Uterus (tissue), 4 donors: Measurements from ENCODE around the gene PRKG1. TPM values are rescaled to one million over a fixed set of nuclear protein-coding genes. Genes with fewer than 3 reads are reported as not detected.

Source experiments
- DNase-seq, 2 donors: peaks; one replicate each; pipeline ENCODE4 v3.0.0-alpha.2; 2019 to 2020
- H3K27ac ChIP-seq, 2 donors: fragments of 200-600 bp; sonication (generic); 1 replicate in 1 of 2; 2 replicates in 1 of 2; pipeline ENCODE4 v1.5.1; 2016 to 2018
- H3K27me3 ChIP-seq, 2 donors: fragments of 200-600 bp; sonication (generic); one replicate each; pipeline ENCODE4 v1.5.1; 2018 to 2019; ENCODE audit warnings: control low read depth in 1 of 2
- H3K36me3 ChIP-seq, 2 donors: fragments of 200-600 bp; sonication (generic); one replicate each; pipeline ENCODE4 v1.5.1; 2019; ENCODE audit warnings: control low read depth in 1 of 2
- H3K4me1 ChIP-seq, 2 donors: fragments of 200-600 bp; sonication (generic); one replicate each; pipeline ENCODE4 v1.5.1; 2018 to 2019; ENCODE audit warnings: control low read depth in 1 of 2
- H3K4me3 ChIP-seq, 2 donors: fragments of 200-600 bp; sonication (generic); 1 replicate in 1 of 2; 2 replicates in 1 of 2; pipeline ENCODE4 v1.5.1; 2018 to 2019; ENCODE audit warnings: mild to moderate bottlenecking in 1 of 2
- H3K9me3 ChIP-seq, 2 donors: fragments of 200-600 bp; sonication (generic); one replicate each; pipeline ENCODE4 v1.5.1; 2019; ENCODE audit warnings: control low read depth in 1 of 2
- POLR2A ChIP-seq, 2 donors: fragments of 450-650 bp; IDR thresholded peaks; one replicate each; pipeline ENCODE4 v1.6.1; 2016; ENCODE audit warnings: antibody characterized with exemption in 2 of 2, mild to moderate bottlenecking in 1 of 2, moderate library complexity in 1 of 2
- intact Hi-C: fragments of 100-400 bp; cut with DNase I; formaldehyde crosslinking; loops from one replicate; pipeline ENCODE4 v1.15.1; 2023; ENCODE audit warnings: low total_unique reads
- total RNA-seq, 4 donors: library from RNA; depleted of rRNA in 3 of 4; stranded (reverse); fragments of >200 nt in 3 of 4; gene quantifications; one replicate each; pipeline versions ENCODE4 v1.1.0 to v1.2.4, GENCODE V29; 2014 to 2023
- TF ChIP-seq, protein P1 (sequence below), 4 experiments: fragments of 200-600 bp in 2 of 4; fragments of 450-650 bp in 2 of 4; sonication (generic) in 2 of 4; IDR thresholded peaks; one replicate each; pipeline ENCODE4 v1.5.1; 2016 to 2019; ENCODE audit warnings: antibody characterized with exemption in 4 of 4, mild to moderate bottlenecking in 2 of 4, moderate library complexity in 1 of 4
- donor health status: DM: yes; HTN: yes; CAD: no.

The PRKG1 gene
- total RNA-seq, 4 donors from 2014 or later: 32.4 to 136 (median 69.6) TPM

DNA sequence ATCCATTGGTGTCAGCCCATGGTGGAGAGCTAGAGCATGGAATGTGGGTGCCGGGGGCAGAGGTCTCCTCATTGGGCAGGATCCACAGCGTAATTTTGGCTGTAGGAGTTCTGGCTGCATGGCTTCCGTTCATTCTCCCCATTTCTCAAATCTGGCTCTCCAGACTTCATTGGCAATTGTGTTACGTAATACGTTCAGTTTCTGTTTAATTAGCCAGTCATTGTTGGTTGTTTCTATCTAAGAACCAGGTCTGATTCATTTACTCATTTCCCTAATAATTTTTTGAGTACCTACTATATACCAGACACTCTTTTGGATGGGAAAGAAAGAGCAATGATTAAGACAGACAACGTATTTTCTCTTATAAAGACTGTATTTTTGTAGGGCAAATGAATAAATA lies 325.6 kb downstream of the PRKG1 start:
- no peaks in the 10 kb centered on the region for H3K36me3 ChIP-seq
- intact Hi-C loops: no loop called here
- H3K27ac ChIP-seq: no peak overlapping the region
- H3K9me3 ChIP-seq: no peaks in the 10 kb centered on the region
- no peak overlapping the region for H3K4me3 ChIP-seq
- H3K4me1 ChIP-seq: peaks cover 0 to 9% of the 10 kb centered on the region in 2 donors
- DNase-seq: no peak
- no peaks in the 10 kb centered on the region for H3K27me3 ChIP-seq
- TF ChIP-seq, protein P1, sequence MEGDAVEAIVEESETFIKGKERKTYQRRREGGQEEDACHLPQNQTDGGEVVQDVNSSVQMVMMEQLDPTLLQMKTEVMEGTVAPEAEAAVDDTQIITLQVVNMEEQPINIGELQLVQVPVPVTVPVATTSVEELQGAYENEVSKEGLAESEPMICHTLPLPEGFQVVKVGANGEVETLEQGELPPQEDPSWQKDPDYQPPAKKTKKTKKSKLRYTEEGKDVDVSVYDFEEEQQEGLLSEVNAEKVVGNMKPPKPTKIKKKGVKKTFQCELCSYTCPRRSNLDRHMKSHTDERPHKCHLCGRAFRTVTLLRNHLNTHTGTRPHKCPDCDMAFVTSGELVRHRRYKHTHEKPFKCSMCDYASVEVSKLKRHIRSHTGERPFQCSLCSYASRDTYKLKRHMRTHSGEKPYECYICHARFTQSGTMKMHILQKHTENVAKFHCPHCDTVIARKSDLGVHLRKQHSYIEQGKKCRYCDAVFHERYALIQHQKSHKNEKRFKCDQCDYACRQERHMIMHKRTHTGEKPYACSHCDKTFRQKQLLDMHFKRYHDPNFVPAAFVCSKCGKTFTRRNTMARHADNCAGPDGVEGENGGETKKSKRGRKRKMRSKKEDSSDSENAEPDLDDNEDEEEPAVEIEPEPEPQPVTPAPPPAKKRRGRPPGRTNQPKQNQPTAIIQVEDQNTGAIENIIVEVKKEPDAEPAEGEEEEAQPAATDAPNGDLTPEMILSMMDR (IDR thresholded peaks at IDR 0.05): no peak
- TF ChIP-seq POLR2A (IDR thresholded peaks at IDR 0.05): no peak

DNA sequence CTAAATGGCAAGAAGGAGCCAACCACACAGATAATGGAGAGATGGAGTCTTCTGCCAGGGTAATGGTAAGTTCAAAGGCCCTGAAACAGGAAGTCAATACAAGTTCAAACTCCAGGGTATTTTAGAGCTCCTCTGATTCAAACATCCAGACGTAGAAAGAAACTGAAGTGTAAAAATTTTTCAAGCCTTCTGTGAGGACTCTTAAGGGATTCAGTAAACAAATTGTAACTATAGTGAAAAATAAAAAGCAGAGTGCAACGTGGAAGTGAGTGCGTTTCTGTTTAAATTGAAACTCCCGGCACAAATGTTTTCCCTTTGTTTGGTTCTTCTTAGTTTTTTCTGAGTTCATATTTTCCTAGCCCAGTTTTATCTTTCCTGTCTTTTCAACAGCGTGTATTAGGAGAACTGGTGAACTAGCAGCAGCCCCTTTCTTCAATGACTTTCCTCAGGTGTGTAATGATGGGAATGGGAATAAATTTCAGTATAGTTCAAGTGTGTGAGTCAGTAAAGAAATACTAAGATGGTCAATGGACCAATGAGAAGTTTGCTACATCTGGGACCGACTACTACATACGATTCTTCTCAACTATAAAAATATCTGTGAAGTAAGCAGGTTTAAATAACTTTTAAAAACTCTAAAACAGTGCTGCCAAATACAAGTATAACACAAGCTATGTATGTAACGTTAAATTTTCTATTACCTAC lies 326.3 kb downstream of the PRKG1 start:
- intact Hi-C loops: no loop called here
- no peak for TF ChIP-seq POLR2A (IDR thresholded peaks at IDR 0.05)
- TF ChIP-seq, protein P1 (IDR thresholded peaks at IDR 0.05): no peak
- H3K36me3 ChIP-seq: no peaks in the 10 kb centered on the region
- no peak for DNase-seq
- H3K4me1 ChIP-seq: peaks cover 0 to 9% of the 10 kb centered on the region in 2 donors
- no peaks in the 10 kb centered on the region for H3K27me3 ChIP-seq
- H3K4me3 ChIP-seq: no peak overlapping the region
- no peaks in the 10 kb centered on the region for H3K9me3 ChIP-seq
- no peak overlapping the region for H3K27ac ChIP-seq

DNA sequence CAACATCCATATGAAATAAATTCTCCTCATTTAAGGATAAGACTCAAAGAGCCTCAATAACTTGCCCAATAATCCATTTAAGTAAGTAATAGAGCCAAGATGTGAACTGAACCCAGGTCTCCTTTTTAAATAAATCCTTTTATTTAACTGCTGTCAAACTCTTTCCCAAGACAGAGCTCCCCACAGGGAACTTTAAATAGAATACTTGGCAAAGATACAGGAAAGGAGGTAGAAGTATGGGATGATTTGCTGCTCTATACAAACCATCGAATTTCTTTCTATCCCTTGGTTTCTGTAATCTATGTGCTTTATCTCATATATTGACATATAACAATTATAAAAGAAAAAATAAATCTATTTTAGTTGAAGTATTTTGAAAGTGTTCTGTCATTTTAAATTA lies 329.2 kb downstream of the PRKG1 start:
- Histone ChIP-seq H3K4me1 (no peaks in the 10 kb centered on the region), H3K4me3 (no peak overlapping the region), H3K36me3 (no peaks in the 10 kb centered on the region), H3K27ac (no peak overlapping the region), H3K27me3 (no peaks in the 10 kb centered on the region), H3K9me3 (no peaks in the 10 kb centered on the region)
- DNase-seq: no peak
- no peak for TF ChIP-seq POLR2A (IDR thresholded peaks at IDR 0.05)
- TF ChIP-seq, protein P1 (IDR thresholded peaks at IDR 0.05): no peak
- intact Hi-C loops: no loop called here

DNA sequence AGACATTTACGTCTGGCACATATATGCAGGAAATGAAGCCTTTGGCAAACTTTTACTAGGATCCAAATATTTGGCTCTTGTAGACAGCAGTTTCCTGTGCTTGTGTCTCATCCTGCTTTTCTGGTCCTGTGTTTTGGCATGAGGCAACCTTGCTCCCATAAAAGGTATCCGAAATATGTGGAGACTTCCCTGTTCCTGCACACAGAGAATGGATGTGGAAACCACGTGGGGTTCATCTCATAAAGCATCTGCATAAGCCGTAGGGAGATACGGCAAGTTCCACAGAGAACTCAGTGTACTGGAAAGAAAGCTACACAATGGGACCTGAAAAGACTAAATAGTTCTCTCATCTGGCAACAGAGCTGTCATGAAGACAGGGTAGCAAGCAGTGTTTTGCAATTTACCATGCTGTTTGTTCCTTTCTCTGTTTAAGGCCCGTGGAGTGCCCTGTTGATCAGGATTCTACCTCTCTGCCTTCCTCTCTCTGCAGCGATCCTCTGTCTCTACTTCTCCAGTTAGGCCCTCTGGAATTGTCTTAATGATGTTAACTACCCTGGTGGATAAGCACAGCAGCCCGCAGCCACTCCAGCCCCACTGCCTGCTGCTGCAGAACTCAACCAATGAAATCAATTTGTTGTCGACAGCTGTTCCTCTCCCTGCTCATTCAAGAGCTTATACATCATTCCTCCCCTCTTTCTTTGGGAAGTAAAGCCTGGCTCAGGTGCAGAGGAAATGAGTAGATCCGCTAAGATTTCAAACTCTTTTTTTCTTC lies 331.5 kb downstream of the PRKG1 start:
- Histone ChIP-seq H3K36me3 (no peaks in the 10 kb centered on the region), H3K9me3 (no peaks in the 10 kb centered on the region), H3K27ac (peak overlapping the region; percentile 24 to 33), H3K4me3 (no peak overlapping the region), H3K27me3 (no peaks in the 10 kb centered on the region), H3K4me1 (no peaks in the 10 kb centered on the region)
- no peak for TF ChIP-seq POLR2A (IDR thresholded peaks at IDR 0.05)
- TF ChIP-seq, protein P1 (IDR thresholded peaks at IDR 0.05): no peak
- peak in 1 of 2 donors; percentile 45 for DNase-seq
- intact Hi-C loops: no loop called here

DNA sequence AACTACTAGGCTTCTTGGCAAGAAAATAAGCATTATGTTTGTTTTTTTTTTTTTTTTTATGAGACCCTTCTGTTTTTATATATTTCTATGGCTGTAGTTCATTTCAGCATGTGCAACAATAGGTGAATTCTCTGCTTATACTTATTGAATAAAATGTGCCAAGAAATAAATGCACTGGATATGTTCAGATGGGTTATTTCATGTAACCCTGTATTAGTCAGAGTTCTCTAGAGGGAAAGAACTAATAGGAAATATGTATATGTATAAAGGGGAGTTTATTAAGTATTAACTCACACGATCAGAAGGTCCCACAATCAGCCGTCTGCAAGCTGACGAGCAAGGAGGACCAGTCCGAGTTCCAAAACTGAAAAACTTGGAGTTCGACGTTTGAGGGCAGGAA lies 332.3 kb downstream of the PRKG1 start:
- intact Hi-C loops: no loop called here
- Histone ChIP-seq H3K9me3 (no peaks in the 10 kb centered on the region), H3K4me1 (no peaks in the 10 kb centered on the region), H3K36me3 (no peaks in the 10 kb centered on the region), H3K27me3 (no peaks in the 10 kb centered on the region), H3K4me3 (no peak overlapping the region), H3K27ac (peak overlapping the region in 1 of 2 donors; percentile 24)
- TF ChIP-seq POLR2A (IDR thresholded peaks at IDR 0.05): no peak
- TF ChIP-seq, protein P1 (IDR thresholded peaks at IDR 0.05): no peak
- DNase-seq: no peak
